ENCODE results near the gene DDX24.

Gene DDX24

DNA sequence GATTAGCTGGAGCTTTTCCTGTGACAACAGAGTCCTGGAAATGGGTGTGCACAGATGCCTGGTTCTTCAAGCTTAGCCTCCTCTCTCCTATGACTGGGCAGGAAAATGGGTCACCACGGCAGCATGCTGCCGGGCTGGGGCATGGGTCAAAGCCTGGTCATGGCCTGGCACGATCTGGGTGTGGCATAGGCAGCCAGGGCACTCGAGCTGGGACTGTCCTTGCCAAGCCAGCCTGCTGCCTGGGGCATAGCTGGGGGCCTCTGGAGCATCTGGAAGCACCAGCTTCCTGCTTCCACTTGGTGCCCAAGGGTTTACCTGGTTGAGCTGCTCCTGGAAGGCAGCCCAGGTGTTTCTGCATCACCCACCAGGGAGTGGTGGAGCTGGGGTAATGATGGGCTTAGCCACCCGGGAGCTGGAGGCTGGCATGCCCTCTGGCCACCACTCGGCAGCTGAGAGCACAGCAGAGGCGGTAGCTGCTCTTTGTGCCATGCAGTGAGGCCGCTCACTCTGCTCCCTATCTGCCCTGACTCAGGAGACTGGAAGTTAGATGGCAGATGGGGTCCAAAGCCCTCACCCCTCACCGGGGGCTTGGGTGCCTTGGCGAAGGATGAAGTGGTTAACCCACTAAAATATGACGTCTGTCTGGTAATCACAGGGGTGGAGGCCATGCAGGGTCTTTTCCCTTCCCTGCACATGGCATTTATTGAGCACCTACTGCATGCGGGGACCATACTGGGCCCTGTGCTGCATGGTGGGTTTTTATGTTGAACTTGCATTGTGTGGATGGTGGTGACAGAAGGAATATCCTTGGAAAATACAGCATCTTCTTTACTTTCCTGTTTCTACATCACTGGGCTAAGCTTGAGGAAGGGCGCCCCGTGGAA lies 53.2 kb downstream of the DDX24 start:
- H3K23ac ChIP-seq (ENCODE audit: low read length in 2 of 2) = no peak overlapping the region
- H3K36me3 ChIP-seq (ENCODE audit: control insufficient read depth in 1 of 2, insufficient read depth in 2 of 2, low read depth in 1 of 2, low read length in 2 of 2) = no peaks in the 10 kb centered on the region
- H3K4ac ChIP-seq (ENCODE audit: low read depth in 1 of 2, low read length in 2 of 2) = no peak overlapping the region
- no peak overlapping the region for H2BK5ac ChIP-seq (ENCODE audit: low read depth, low read length, poor library complexity, severe bottlenecking)
- H3K14ac ChIP-seq (ENCODE audit: low read length in 2 of 2) = no peak overlapping the region
- H3K4me2 ChIP-seq (ENCODE audit: low read length, poor library complexity, severe bottlenecking) = no peak overlapping the region
- DNase-seq = no peak
- H2BK12ac ChIP-seq (ENCODE audit: low read length in 2 of 2) = no peak overlapping the region
- H2AK5ac ChIP-seq (ENCODE audit: low read length, severe bottlenecking) = no peak overlapping the region
- no peak overlapping the region for H2AFZ ChIP-seq (ENCODE audit: low read depth, low read length)
- H3K27me3 ChIP-seq (ENCODE audit: control insufficient read depth in 1 of 2, insufficient read depth in 1 of 2, low read length in 2 of 2) = peaks cover 0 to under 1% of the 10 kb centered on the region in 2 experiments
- no peaks in the 10 kb centered on the region for H3K9me3 ChIP-seq (ENCODE audit: control insufficient read depth, low read length)
- H3K18ac ChIP-seq (ENCODE audit: low read depth in 1 of 2, low read length in 2 of 2) = no peak overlapping the region
- no peak overlapping the region for H3K9ac ChIP-seq (ENCODE audit: low read length)
- peaks cover 18% of the 10 kb centered on the region for H3K4me1 ChIP-seq (ENCODE audit: control insufficient read depth, insufficient read depth, low read depth, low read length)
- no peak overlapping the region for H2BK120ac ChIP-seq (ENCODE audit: low read depth, low read length)
- H2BK15ac ChIP-seq (ENCODE audit: low read depth, poor library complexity, severe bottlenecking) = no peak overlapping the region
- 95% methylated on average over 13 of the region's 14 CpGs for WGBS
- H3K4me3 ChIP-seq (ENCODE audit: insufficient read depth in 1 of 2, low read depth in 1 of 2, low read length in 2 of 2) = no peak overlapping the region
- H3K27ac ChIP-seq (ENCODE audit: low read length, poor library complexity, severe bottlenecking) = no peak overlapping the region
- H4K8ac ChIP-seq (ENCODE audit: low read length) = no peak overlapping the region
- peak overlapping the region; percentile 10 for H4K91ac ChIP-seq (ENCODE audit: low read length)
- H3K79me1 ChIP-seq (replicated peaks; ENCODE audit: low read length, poor library complexity, severe bottlenecking) = peaks cover 27% of the 10 kb centered on the region

DNA sequence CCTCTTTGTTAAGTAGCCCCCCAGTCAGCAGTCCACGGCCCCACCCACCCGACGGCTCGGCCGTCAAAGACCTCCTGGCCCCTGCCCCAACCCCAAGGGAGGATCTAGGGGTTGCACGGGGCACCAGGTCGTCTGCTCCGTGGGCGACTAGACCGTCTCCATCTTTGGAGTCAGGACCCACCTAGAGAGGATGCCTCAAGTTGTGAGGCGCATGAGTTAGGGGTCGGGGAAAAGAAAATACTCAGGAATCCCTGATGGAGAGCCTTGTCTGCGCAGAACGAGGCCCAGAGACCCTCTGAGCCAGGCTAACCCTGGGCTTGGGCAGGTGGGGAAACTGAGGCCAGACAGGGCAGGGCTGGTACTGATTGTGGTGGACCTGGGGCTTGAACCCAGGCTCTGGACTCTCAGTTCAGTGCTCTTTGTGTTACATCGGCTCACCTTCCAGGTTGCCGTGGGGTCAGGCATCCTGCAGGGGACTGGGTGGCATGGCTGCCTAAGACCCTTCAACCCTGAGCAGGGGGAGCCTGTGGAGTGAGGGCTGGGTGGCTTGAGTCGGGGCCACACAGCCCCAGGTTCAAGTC lies 54.0 kb downstream of the DDX24 start:
- Histone ChIP-seq H3K18ac (ENCODE audit: low read depth in 1 of 2, low read length in 2 of 2) (peak overlapping the region; percentile 12 to 23), H3K14ac (ENCODE audit: low read length in 2 of 2) (no peak overlapping the region), H3K4me2 (ENCODE audit: low read length, poor library complexity, severe bottlenecking) (peak overlapping the region; percentile 57), H2BK5ac (ENCODE audit: low read depth, low read length, poor library complexity, severe bottlenecking) (no peak overlapping the region), H3K79me1 (replicated peaks; ENCODE audit: low read length, poor library complexity, severe bottlenecking) (peaks cover 24% of the 10 kb centered on the region), H3K27me3 (ENCODE audit: control insufficient read depth in 1 of 2, insufficient read depth in 1 of 2, low read length in 2 of 2) (peaks cover 0 to 5% of the 10 kb centered on the region in 2 experiments), H3K36me3 (ENCODE audit: control insufficient read depth in 1 of 2, insufficient read depth in 2 of 2, low read depth in 1 of 2, low read length in 2 of 2) (no peaks in the 10 kb centered on the region), H3K27ac (ENCODE audit: low read length, poor library complexity, severe bottlenecking) (no peak overlapping the region), H2AK5ac (ENCODE audit: low read length, severe bottlenecking) (no peak overlapping the region), H2AFZ (ENCODE audit: low read depth, low read length) (peak overlapping the region; percentile 29), H4K8ac (ENCODE audit: low read length) (peak overlapping the region; percentile 67), H2BK12ac (ENCODE audit: low read length in 2 of 2) (peak overlapping the region in 1 of 2 experiments; percentile 32), H2BK15ac (ENCODE audit: low read depth, poor library complexity, severe bottlenecking) (no peak overlapping the region), H3K9me3 (ENCODE audit: control insufficient read depth, low read length) (no peaks in the 10 kb centered on the region), H3K4ac (ENCODE audit: low read depth in 1 of 2, low read length in 2 of 2) (no peak overlapping the region), H3K23ac (ENCODE audit: low read length in 2 of 2) (no peak overlapping the region), H3K4me1 (ENCODE audit: control insufficient read depth, insufficient read depth, low read depth, low read length) (peaks cover 18% of the 10 kb centered on the region), H4K91ac (ENCODE audit: low read length) (no peak overlapping the region), H3K9ac (ENCODE audit: low read length) (peak overlapping the region; percentile 71), H3K4me3 (ENCODE audit: insufficient read depth in 1 of 2, low read depth in 1 of 2, low read length in 2 of 2) (peak overlapping the region; percentile 72 to 89), H2BK120ac (ENCODE audit: low read depth, low read length) (no peak overlapping the region)
- DNase-seq = no peak
- 57% methylated on average over 17 of the region's 17 CpGs for WGBS

DNA sequence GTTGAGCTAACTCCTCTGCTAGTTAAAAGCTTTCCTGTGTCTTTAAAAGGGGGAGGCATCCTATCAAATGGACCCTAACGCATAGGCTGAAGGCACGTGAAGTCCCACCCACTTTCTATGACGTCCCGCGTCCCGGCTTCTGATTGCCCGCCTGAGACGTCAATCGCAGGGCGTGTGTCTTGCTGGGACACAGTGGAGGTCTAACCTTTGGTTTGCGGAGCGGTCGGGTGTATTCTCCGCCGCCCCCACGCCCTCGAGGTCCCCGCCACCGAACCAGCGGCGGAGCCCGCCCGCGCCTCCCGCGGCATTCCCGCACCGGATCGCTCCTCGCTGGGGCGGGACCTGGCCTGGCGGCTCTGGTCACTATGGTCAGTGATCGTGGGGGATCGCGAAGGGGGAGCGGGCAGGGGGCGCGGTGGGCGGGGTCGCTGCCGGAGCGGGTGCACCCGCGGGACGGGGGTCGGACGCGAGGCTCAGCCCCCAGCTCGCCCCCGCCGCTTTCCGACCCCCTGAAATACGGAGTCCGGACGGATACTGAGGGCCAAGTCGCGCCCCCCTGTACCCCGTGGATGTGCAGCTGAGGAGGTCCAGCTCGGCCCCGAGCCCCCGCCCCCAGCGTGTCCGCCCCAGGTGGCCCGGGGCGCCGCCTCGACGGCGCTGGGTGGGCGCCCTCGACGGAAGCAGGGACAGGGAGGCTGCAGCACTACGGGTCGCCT lies 54.7 kb downstream of the DDX24 start, which contains the start of gene OTUB2:
Gene OTUB2, plus strand, starts transcription at position 168 of the 716 bp plus-strand sequence. Its CDS starts 198 bp downstream, at position 366.
- Histone ChIP-seq H2AFZ (ENCODE audit: low read depth, low read length) (peak within 1 kb of the TSS; percentile 65), H3K4me2 (ENCODE audit: low read length, poor library complexity, severe bottlenecking) (peak within 1 kb of the TSS; percentile 57), H3K79me1 (replicated peaks; ENCODE audit: low read length, poor library complexity, severe bottlenecking) (peaks cover 22% of the 10 kb centered on the region), H2BK12ac (ENCODE audit: low read length in 2 of 2) (peak within 1 kb of the TSS in 1 of 2 experiments; percentile 32), H3K4ac (ENCODE audit: low read depth in 1 of 2, low read length in 2 of 2) (no peak within 1 kb of the TSS), H3K36me3 (ENCODE audit: control insufficient read depth in 1 of 2, insufficient read depth in 2 of 2, low read depth in 1 of 2, low read length in 2 of 2) (no peaks in the 10 kb centered on the region), H3K23ac (ENCODE audit: low read length in 2 of 2) (no peak within 1 kb of the TSS), H2BK120ac (ENCODE audit: low read depth, low read length) (peak within 1 kb of the TSS; percentile 22), H3K27ac (ENCODE audit: low read length, poor library complexity, severe bottlenecking) (no peak within 1 kb of the TSS), H3K9me3 (ENCODE audit: control insufficient read depth, low read length) (no peaks in the 10 kb centered on the region), H3K4me3 (ENCODE audit: insufficient read depth in 1 of 2, low read depth in 1 of 2, low read length in 2 of 2) (peak within 1 kb of the TSS; percentile 72 to 89), H2AK5ac (ENCODE audit: low read length, severe bottlenecking) (no peak within 1 kb of the TSS), H4K91ac (ENCODE audit: low read length) (no peak within 1 kb of the TSS), H3K4me1 (ENCODE audit: control insufficient read depth, insufficient read depth, low read depth, low read length) (peaks cover 25% of the 10 kb centered on the region), H3K9ac (ENCODE audit: low read length) (peak within 1 kb of the TSS; percentile 71), H4K8ac (ENCODE audit: low read length) (peak within 1 kb of the TSS; percentile 67), H2BK15ac (ENCODE audit: low read depth, poor library complexity, severe bottlenecking) (no peak within 1 kb of the TSS), H3K18ac (ENCODE audit: low read depth in 1 of 2, low read length in 2 of 2) (peak within 1 kb of the TSS; percentile 12 to 23), H3K27me3 (ENCODE audit: control insufficient read depth in 1 of 2, insufficient read depth in 1 of 2, low read length in 2 of 2) (peaks cover 0 to 5% of the 10 kb centered on the region in 2 experiments), H2BK5ac (ENCODE audit: low read depth, low read length, poor library complexity, severe bottlenecking) (no peak within 1 kb of the TSS), H3K14ac (ENCODE audit: low read length in 2 of 2) (peak within 1 kb of the TSS in 1 of 2 experiments; percentile 37)
- 4% methylated on average over 53 of the region's 74 CpGs for WGBS
- peak; percentile 98 for DNase-seq
